ENCODE results near the gene NLRP7. TPM values are rescaled to one million over a fixed set of nuclear protein-coding genes. Genes with fewer than 3 reads are reported as not detected.

Gene NLRP7
- total RNA-seq, 1 experiment from 2014 or later, result 1.1 TPM

GRCh38 chr19:54959840-54960239 lies 12.5 kb upstream of the NLRP7 start:
- Histone ChIP-seq H2BK120ac (ENCODE audit: low read depth, low read length, poor library complexity, severe bottlenecking) (no peak overlapping the region), H3T11ph (ENCODE audit: low read length) (no peak overlapping the region), H2AK5ac (ENCODE audit: insufficient read length, low read length) (no peak overlapping the region), H3K27ac (ENCODE audit: insufficient read length, low read depth, low read length) (no peak overlapping the region), H3K4me1 (ENCODE audit: insufficient read depth, low read length) (no peaks in the 10 kb centered on the region), H3K4me2 (ENCODE audit: insufficient read depth, insufficient read length, low read length) (no peak overlapping the region), H3K14ac (ENCODE audit: insufficient read depth, low read length) (no peak overlapping the region), H3K23me2 (ENCODE audit: insufficient read length, low read depth, low read length, poor library complexity, severe bottlenecking) (no peaks in the 10 kb centered on the region), H4K20me1 (ENCODE audit: control insufficient read depth, insufficient read depth, insufficient read length) (no peaks in the 10 kb centered on the region), H3K9me3 (ENCODE audit: control insufficient read depth, low read depth, low read length) (no peaks in the 10 kb centered on the region), H3K56ac (ENCODE audit: insufficient read length, low read depth, low read length) (no peak overlapping the region), H2BK15ac (ENCODE audit: low read depth, low read length) (no peak overlapping the region), H3K18ac (ENCODE audit: insufficient read length, low read depth, low read length) (no peak overlapping the region), H3K27me3 (ENCODE audit: insufficient read depth, low read length) (no peaks in the 10 kb centered on the region), H4K91ac (ENCODE audit: insufficient read length, low read depth, low read length) (no peak overlapping the region), H2BK12ac (ENCODE audit: insufficient read length, low read depth, low read length) (no peak overlapping the region), H3K9ac (ENCODE audit: extremely low read depth, insufficient read length, low read length) (no peak overlapping the region), H4K8ac (replicated peaks; ENCODE audit: insufficient read length, low read depth, low read length) (no peak overlapping the region), H2BK20ac (ENCODE audit: low read depth, low read length, poor library complexity, severe bottlenecking) (no peak overlapping the region), H2AFZ (ENCODE audit: low read length) (no peak overlapping the region), H3K79me2 (ENCODE audit: insufficient read depth, low read length) (no peaks in the 10 kb centered on the region), H3K79me1 (ENCODE audit: insufficient read depth, low read depth, low read length, poor library complexity, severe bottlenecking) (no peaks in the 10 kb centered on the region), H2BK5ac (ENCODE audit: insufficient read length, low read length) (no peak overlapping the region), H4K5ac (ENCODE audit: insufficient read length, low read depth, low read length) (no peak overlapping the region), H3K23ac (ENCODE audit: insufficient read length, low read depth, low read length) (no peak overlapping the region), H3K4ac (ENCODE audit: low read depth, low read length) (no peak overlapping the region)
- H3K27ac Mint-ChIP-seq, result no peak overlapping the region
- no CpG with 5 or more reads among the region's 8 CpGs for WGBS (ENCODE audit: extremely low coverage, insufficient read length, low lambda C conversion rate)
- DNase-seq, result no peak
- peaks cover under 1 to 59% of the 10 kb centered on the region in 2 experiments; a peak in 4 of 5 replicates for H3K9me3 Mint-ChIP-seq
- H3K27me3 Mint-ChIP-seq (ENCODE audit: low read depth), result peaks cover 5% of the 10 kb centered on the region
- no peak for TF ChIP-seq CTCF (conservative IDR thresholded peaks at IDR 0.05)
- H3K4me3 Mint-ChIP-seq, result no peak overlapping the region
- no peaks in the 10 kb centered on the region for H3K4me1 Mint-ChIP-seq
- H3K36me3 Mint-ChIP-seq (ENCODE audit: insufficient read depth in 1 of 3, low read depth in 3 of 3), result no peaks in the 10 kb centered on the region; a peak in 1 of 7 replicates
